Testis (tissue), 3 donors: Measurements from ENCODE around the gene SEPHS1. TPM values are rescaled to one million over a fixed set of nuclear protein-coding genes. Genes with fewer than 3 reads are reported as not detected.
A peak's percentile ranks its signal among the peaks of the same experiment; 100 is the strongest.

Source experiments
- DNase-seq: peaks from one replicate; pipeline ENCODE4 v3.0.0-alpha.2; 2019
- H3K27ac ChIP-seq, 2 donors: fragments of 200-600 bp; sonication (generic); one replicate each; pipeline ENCODE4 v1.5.1; 2019
- H3K27me3 ChIP-seq: fragments of 200-600 bp; sonication (generic); one replicate; pipeline ENCODE4 v1.5.1; 2019
- H3K36me3 ChIP-seq: fragments of 200-600 bp; sonication (generic); one replicate; pipeline ENCODE4 v1.5.1; 2017; ENCODE audit warnings: low read depth; ENCODE audit errors: missing control alignments
- H3K4me1 ChIP-seq: fragments of 200-600 bp; sonication (generic); one replicate; pipeline ENCODE4 v1.5.1; 2019
- H3K4me3 ChIP-seq, 2 donors: fragments of 200-600 bp; sonication (generic); one replicate each; pipeline ENCODE4 v1.5.1; 2017 to 2019
- H3K9me3 ChIP-seq: fragments of 200-600 bp; sonication (generic); one replicate; pipeline ENCODE4 v1.5.1; 2017
- CTCF ChIP-seq, 3 experiments: fragments of 450-650 bp in 2 of 3; fragments of 200-600 bp in 1 of 3; sonication (generic) in 1 of 3; IDR thresholded peaks; one replicate each; pipeline ENCODE4 v1.5.1; 2016 to 2019; ENCODE audit warnings: antibody characterized with exemption in 3 of 3, mild to moderate bottlenecking in 2 of 3, moderate library complexity in 1 of 3
- POLR2A ChIP-seq: fragments of 450-650 bp; IDR thresholded peaks from one replicate; pipeline ENCODE4 v1.6.1; 2017; ENCODE audit warnings: antibody characterized with exemption, mild to moderate bottlenecking, moderate library complexity
- WGBS, 2 donors: methylation state at CpG; one replicate each; pipeline ENCODE4 v1.1.5; 2018; 5-methylcytosine and 5-hydroxymethylcytosine counted together
- intact Hi-C: fragments of 100-400 bp; cut with DNase I; formaldehyde crosslinking; loops from one replicate; pipeline ENCODE4 v1.15.1; 2023; ENCODE audit warnings: low total_unique reads
- polyA plus RNA-seq: library from polyadenylated mRNA; stranded (reverse); fragments of 350-450 nt; fragmentation: Illumina TruSeq; extraction: RNeasy Lipid Tissue Mini Kit (QIAGEN cat#74804); gene quantifications from one replicate; pipeline ENCODE4 v1.2.3, GENCODE V29; 2014; ENCODE audit warnings: low read depth, low replicate concordance; ENCODE audit not compliant: insufficient read depth
- total RNA-seq, 2 donors: library from RNA; depleted of rRNA; stranded (reverse); fragments of >200 nt; gene quantifications; one replicate each; pipeline ENCODE4 v1.2.3, GENCODE V29; 2016

The SEPHS1 gene
- total and polyA plus RNA-seq, 3 donors from 2014 or later, result 31.1 to 48.3 (median 41.7) TPM

DNA sequence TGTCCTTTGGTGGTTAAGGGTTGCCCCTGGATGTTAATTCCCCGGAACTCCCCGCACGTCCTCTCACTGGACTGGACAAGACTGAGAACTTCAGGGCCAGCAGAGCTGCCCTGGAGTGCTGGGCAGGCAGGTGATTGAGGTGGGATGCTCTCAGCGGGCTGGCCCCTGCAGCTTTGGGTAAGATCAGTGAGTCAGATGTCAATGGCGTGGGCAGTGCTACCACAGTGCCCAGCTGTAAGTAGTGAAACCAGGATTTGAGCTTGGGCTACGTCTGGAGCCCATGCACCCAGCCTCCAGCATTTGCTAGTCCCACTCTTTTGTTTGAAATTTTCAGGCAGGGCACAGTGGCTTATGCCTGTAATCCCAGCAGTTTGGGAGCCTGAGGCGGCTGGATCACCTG lies 6.7 kb upstream of the SEPHS1 start:
- Histone ChIP-seq H3K27ac (no peak overlapping the region), H3K4me3 (no peak overlapping the region), H3K27me3 (no peaks in the 10 kb centered on the region), H3K4me1 (peaks cover 8% of the 10 kb centered on the region), H3K36me3 (no peaks in the 10 kb centered on the region), H3K9me3 (no peaks in the 10 kb centered on the region)
- no peak for DNase-seq
- WGBS, 2 donors, result 92 to 94% methylated on average over 7 of the region's 7 CpGs
- TF ChIP-seq POLR2A (no peak), CTCF (IDR thresholded peaks at IDR 0.05) (no peak)
- intact Hi-C loops, result no loop called here

DNA sequence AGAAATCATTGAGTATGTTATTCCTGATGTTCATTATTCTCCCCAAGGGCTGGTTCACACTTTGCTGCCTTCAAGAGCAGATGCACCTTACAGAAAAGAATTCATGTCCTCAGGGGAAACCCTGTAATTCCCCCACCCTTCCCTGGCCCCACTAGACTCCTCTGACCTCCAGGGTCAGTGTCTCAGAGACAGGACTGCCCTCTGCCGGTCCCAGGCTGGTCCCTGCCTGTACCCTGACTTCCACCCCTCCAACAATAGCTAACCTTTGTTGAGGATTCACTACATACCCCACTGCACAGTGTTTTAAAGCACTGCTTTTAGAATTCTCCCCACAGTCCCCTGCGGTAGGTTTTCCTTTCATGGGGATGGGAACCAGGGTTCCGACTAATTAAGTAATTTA lies 4.4 kb upstream of the SEPHS1 start:
- Histone ChIP-seq H3K9me3 (no peaks in the 10 kb centered on the region), H3K36me3 (no peaks in the 10 kb centered on the region), H3K4me3 (no peak overlapping the region), H3K27ac (no peak overlapping the region), H3K4me1 (peaks cover 15% of the 10 kb centered on the region), H3K27me3 (no peaks in the 10 kb centered on the region)
- intact Hi-C loops, result no loop called here
- no peak for TF ChIP-seq CTCF (IDR thresholded peaks at IDR 0.05)
- TF ChIP-seq POLR2A, result no peak
- WGBS, 2 donors, result 42 to 52% methylated on average over 3 of the region's 3 CpGs
- no peak for DNase-seq

DNA sequence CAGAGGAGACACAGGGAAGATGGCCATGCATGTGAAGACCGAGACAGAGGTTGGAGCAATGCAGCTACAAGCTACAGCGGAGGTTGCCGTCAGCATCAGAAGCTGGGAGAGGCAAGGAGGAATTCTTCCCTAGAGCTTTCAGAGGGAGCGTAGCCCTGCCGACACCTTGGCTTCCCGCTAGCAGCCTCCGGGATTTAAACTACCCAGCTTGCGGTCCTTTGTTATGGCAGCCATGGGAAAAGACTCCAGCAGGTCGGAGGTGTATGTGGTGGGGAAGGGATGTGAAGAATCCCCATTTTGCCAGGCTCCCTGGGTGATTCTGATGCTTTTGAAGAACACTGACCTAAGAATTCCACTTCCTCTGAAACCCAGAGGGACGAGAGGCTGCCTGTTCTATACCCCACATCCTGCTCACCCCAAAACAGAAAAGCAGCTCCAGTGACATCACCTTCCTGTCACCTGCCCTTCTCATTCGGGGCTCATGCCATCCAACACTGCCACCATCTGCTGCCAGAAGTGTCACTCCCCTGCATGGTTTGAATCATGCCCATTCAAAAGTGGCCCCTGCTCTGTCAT lies 3.3 kb upstream of the SEPHS1 start:
- no peaks in the 10 kb centered on the region for H3K9me3 ChIP-seq
- H3K27me3 ChIP-seq, result no peaks in the 10 kb centered on the region
- intact Hi-C loops, result no loop called here
- H3K4me3 ChIP-seq, result no peak overlapping the region
- no peak overlapping the region for H3K27ac ChIP-seq
- TF ChIP-seq CTCF (IDR thresholded peaks at IDR 0.05) (no peak), POLR2A (no peak)
- 55 to 64% methylated on average over 9 to 11 of the region's 11 CpGs for WGBS, 2 donors
- DNase-seq, result no peak
- no peaks in the 10 kb centered on the region for H3K36me3 ChIP-seq
- H3K4me1 ChIP-seq, result peaks cover 18% of the 10 kb centered on the region

DNA sequence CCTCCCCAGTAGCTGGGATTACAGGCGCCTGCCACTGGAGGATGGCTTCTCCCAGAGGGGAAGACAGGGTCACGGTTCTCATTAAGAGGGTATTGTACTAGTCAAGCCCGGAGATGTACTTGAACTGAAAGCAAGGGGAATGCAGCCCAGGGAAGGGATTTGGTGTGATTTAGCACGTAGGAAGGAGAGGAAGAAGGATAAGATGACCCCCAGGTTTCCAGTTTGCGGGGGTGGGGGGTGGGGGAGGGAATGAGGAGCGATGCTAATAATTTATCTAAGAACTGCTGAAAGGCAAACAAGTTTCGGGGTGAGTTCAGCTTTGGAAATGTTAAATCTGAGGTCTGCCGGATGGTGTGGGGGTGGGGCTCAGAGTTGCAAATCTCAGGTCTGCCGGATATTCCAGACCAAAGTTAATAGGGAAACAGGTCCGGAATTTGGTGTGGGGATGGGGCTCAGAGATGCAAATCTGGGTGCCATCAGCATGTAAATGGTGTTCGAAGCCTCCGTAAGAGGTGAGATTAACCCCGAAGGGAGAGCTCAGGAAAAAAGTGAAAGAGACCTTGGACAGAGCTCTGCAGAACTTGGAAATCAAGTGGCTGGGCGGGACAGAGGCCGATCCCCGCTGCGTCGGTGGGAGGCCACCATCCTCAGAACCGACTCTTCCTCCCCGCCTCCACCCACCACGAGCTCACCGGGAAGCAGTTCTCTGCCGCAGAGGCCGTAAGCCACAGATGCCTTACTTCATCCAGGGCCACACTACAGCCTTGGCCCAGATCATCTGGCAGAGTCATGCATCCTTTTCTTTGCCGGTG lies 1.6 kb upstream of the SEPHS1 start:
- no peaks in the 10 kb centered on the region for H3K9me3 ChIP-seq
- peak overlapping the region in 1 of 2 donors; percentile 97 for H3K27ac ChIP-seq
- intact Hi-C loops, result no loop called here
- 0 to 1% methylated on average over 24 to 25 of the region's 25 CpGs for WGBS, 2 donors
- H3K27me3 ChIP-seq, result no peaks in the 10 kb centered on the region
- peaks cover 22% of the 10 kb centered on the region for H3K4me1 ChIP-seq
- TF ChIP-seq POLR2A (no peak), CTCF (IDR thresholded peaks at IDR 0.05) (no peak)
- peak; percentile 71 for DNase-seq
- peak overlapping the region; percentile 87 to 90 for H3K4me3 ChIP-seq
- H3K36me3 ChIP-seq, result no peaks in the 10 kb centered on the region
